Ascending aorta (tissue), 2 donors: ENCODE measurements around the gene SH3RF3. TPM values are rescaled to one million over a fixed set of nuclear protein-coding genes. Genes with fewer than 3 reads are reported as not detected.

Experiments
- DNase-seq, 2 donors: peaks; one replicate each; pipeline ENCODE4 v3.0.0-alpha.2; 2019; ENCODE audit warnings: low spot score in 2 of 2
- H3K27ac ChIP-seq, 2 donors: fragments of 200-600 bp; sonication (generic); one replicate each; pipeline ENCODE4 v1.5.1; 2016 to 2017; ENCODE audit warnings: mild to moderate bottlenecking in 1 of 2
- H3K27me3 ChIP-seq: fragments of 200-600 bp; sonication (generic); one replicate; pipeline ENCODE4 v1.5.1; 2017
- H3K36me3 ChIP-seq, 2 donors: fragments of 200-600 bp; sonication (generic); one replicate each; pipeline ENCODE4 v1.5.1; 2016
- H3K4me1 ChIP-seq, 2 donors: fragments of 200-600 bp; sonication (generic); one replicate each; pipeline ENCODE4 v1.5.1; 2016 to 2017; ENCODE audit warnings: mild to moderate bottlenecking in 1 of 2
- H3K4me3 ChIP-seq, 2 donors: fragments of 200-600 bp; sonication (generic); one replicate each; pipeline ENCODE4 v1.5.1; 2016 to 2017; ENCODE audit warnings: mild to moderate bottlenecking in 1 of 2
- H3K9me3 ChIP-seq, 2 donors: fragments of 200-600 bp; sonication (generic); one replicate each; pipeline ENCODE4 v1.5.1; 2016
- intact Hi-C: fragments of 100-400 bp; cut with DNase I; formaldehyde crosslinking; loops from one replicate; pipeline ENCODE4 v1.15.1; 2023
- total RNA-seq: library from RNA; depleted of rRNA; stranded (reverse); fragments of >200 nt; gene quantifications from one replicate; pipeline ENCODE4 v1.1.0, GENCODE V29; 2016
- TF ChIP-seq, protein P1 (sequence below), 3 experiments: fragments of 200-600 bp in 2 of 3; fragments of 450-650 bp in 1 of 3; sonication (generic) in 2 of 3; IDR thresholded peaks; one replicate each; pipeline ENCODE4 v1.5.1; 2016 to 2019; ENCODE audit warnings: antibody characterized with exemption in 3 of 3, mild to moderate bottlenecking in 1 of 3, moderate library complexity in 1 of 3

Gene SH3RF3
- total RNA-seq, 1 donor from 2014 or later, result 53.5 TPM

DNA sequence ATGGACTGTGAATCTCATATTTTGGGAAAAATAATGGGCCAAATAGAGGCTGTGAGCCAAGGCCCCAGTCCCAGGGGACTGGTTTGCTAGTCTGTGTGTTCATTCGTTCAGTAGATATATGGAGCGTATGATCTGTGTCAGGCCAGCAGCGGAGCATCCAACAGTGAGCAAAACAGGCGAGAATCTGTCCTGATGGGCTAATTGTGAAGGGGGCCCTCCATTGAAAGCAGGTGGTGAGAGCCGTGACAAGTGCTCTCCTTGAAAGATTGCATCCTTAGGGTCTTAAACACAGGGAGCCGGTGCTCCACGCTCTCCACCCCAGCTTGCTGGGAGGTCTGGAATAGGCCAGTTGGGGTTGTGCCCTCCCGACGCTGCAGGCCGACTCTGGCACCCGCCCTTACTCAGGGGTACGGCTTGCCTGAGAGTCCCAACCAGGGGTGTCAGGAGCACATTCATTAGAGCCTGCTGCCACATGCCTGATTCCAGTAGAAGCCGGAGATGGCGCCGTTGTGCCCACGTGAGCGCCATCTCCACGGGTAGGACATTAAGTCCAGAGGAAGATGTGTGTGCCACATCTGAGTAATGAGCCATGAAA lies 213.3 kb downstream of the SH3RF3 start:
- Histone ChIP-seq H3K4me3 (no peak overlapping the region), H3K9me3 (no peaks in the 10 kb centered on the region), H3K36me3 (no peaks in the 10 kb centered on the region), H3K27me3 (no peaks in the 10 kb centered on the region), H3K4me1 (peaks cover 0 to 10% of the 10 kb centered on the region in 2 donors), H3K27ac (no peak overlapping the region)
- intact Hi-C loops, result no loop called here
- TF ChIP-seq, protein P1, sequence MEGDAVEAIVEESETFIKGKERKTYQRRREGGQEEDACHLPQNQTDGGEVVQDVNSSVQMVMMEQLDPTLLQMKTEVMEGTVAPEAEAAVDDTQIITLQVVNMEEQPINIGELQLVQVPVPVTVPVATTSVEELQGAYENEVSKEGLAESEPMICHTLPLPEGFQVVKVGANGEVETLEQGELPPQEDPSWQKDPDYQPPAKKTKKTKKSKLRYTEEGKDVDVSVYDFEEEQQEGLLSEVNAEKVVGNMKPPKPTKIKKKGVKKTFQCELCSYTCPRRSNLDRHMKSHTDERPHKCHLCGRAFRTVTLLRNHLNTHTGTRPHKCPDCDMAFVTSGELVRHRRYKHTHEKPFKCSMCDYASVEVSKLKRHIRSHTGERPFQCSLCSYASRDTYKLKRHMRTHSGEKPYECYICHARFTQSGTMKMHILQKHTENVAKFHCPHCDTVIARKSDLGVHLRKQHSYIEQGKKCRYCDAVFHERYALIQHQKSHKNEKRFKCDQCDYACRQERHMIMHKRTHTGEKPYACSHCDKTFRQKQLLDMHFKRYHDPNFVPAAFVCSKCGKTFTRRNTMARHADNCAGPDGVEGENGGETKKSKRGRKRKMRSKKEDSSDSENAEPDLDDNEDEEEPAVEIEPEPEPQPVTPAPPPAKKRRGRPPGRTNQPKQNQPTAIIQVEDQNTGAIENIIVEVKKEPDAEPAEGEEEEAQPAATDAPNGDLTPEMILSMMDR (IDR thresholded peaks at IDR 0.05), result no peak
- DNase-seq, result no peak

- H3K4me1 ChIP-seq, result peaks cover 0 to 9% of the 10 kb centered on the region in 2 donors
- H3K27ac ChIP-seq, result no peak overlapping the region
- H3K9me3 ChIP-seq, result no peaks in the 10 kb centered on the region
- intact Hi-C loops, result no loop called here
- no peak overlapping the region for H3K4me3 ChIP-seq
- TF ChIP-seq, protein P1 (IDR thresholded peaks at IDR 0.05), result no peak
- H3K36me3 ChIP-seq, result no peaks in the 10 kb centered on the region
- no peaks in the 10 kb centered on the region for H3K27me3 ChIP-seq
- no peak for DNase-seq
Measured at GRCh38 chr2:109342930-109343329, 213.9 kb downstream of the SH3RF3 start.

DNA sequence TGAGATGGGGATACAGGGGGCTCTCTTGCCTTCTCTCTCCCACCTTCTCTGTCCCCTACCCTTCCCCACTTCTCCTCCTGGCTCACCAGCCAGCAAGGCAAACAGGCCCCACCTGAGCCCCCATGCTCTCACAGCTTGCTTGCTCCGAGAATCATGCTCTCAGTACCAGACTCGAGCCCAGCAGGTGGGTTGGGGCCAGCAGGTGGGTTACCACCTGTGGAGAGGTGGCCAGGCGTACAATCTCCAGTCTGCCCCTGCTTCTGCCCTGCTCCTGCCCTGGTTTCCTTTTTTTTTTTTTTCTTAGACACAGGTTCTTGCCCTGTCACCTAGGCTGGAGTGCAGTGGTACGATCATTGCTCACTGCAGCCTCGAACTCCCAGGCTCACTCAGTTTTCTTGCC lies 214.5 kb downstream of the SH3RF3 start:
- H3K9me3 ChIP-seq, result no peaks in the 10 kb centered on the region
- no peaks in the 10 kb centered on the region for H3K27me3 ChIP-seq
- no peak for DNase-seq
- H3K36me3 ChIP-seq, result no peaks in the 10 kb centered on the region
- intact Hi-C loops, result no loop called here
- H3K27ac ChIP-seq, result no peak overlapping the region
- peaks cover 0 to 14% of the 10 kb centered on the region in 2 donors for H3K4me1 ChIP-seq
- TF ChIP-seq, protein P1 (IDR thresholded peaks at IDR 0.05), result no peak
- no peak overlapping the region for H3K4me3 ChIP-seq

DNA sequence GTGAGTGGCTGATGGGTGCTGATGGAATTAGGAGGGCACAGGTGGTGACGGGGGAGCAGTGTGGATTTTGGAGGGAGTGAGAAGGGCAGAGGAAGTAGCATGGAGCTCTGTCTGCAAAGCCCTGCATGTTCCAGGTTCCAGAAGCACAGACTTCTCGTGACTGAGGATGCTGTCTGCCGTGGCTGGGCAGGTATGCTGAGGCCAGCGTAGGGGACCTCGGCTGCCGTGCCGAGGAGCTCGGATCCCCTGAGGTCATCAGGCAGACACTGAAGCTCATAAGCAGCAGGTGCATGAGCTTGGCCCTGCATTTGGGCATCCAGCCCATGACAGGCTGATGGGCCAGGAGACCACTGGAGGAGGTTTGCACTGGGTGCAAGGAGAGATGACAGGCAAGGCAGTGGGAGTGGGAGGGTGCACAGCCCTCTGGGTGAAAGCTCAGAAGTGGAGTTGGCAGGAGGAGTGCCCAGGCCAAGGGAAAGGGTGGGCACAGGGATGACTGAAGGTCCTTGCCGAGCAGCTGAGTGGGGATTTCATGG lies 215.3 kb downstream of the SH3RF3 start:
- no peak overlapping the region for H3K4me3 ChIP-seq
- intact Hi-C loops, result no loop called here
- peaks cover 0 to 23% of the 10 kb centered on the region in 2 donors for H3K4me1 ChIP-seq
- H3K27me3 ChIP-seq, result no peaks in the 10 kb centered on the region
- H3K9me3 ChIP-seq, result no peaks in the 10 kb centered on the region
- no peaks in the 10 kb centered on the region for H3K36me3 ChIP-seq
- no peak for DNase-seq
- H3K27ac ChIP-seq, result no peak overlapping the region
- TF ChIP-seq, protein P1 (IDR thresholded peaks at IDR 0.05), result no peak

GRCh38 chr2:109345091-109345490 lies 216.1 kb downstream of the SH3RF3 start:
- peaks cover 7 to 30% of the 10 kb centered on the region in 2 donors for H3K4me1 ChIP-seq
- no peaks in the 10 kb centered on the region for H3K27me3 ChIP-seq
- H3K4me3 ChIP-seq, result no peak overlapping the region
- H3K27ac ChIP-seq, result no peak overlapping the region
- intact Hi-C loops, result loop anchor here (5.0 kb wide), 1 partner anchor 167 kb away; no protein-coding TSS in a partner anchor
- H3K9me3 ChIP-seq, result no peaks in the 10 kb centered on the region
- no peaks in the 10 kb centered on the region for H3K36me3 ChIP-seq
- TF ChIP-seq, protein P1 (IDR thresholded peaks at IDR 0.05), result no peak
- no peak for DNase-seq
